GM12864 (cell line): ENCODE data around the gene EBI3.
"Not testable (repeated sequence)": the region's sequence is repeated elsewhere in the genome, so short reads cannot be mapped to it uniquely, and the experiment has no call there.

Experiments used
- DNase-seq: peaks from one replicate; pipeline ENCODE4 v3.0.0-alpha.2; 2011; ENCODE audit warnings: low read depth
- H3K4me3 ChIP-seq: 2 replicates; pipeline ENCODE4 v1.5.1; 2011; ENCODE audit warnings: mild to moderate bottlenecking, low read depth, low read length, control low read depth
- TF ChIP-seq, protein P1 (sequence below): IDR thresholded peaks from 2 replicates; pipeline ENCODE4 v1.5.1; 2011; ENCODE audit warnings: low read depth, mild to moderate bottlenecking, moderate library complexity, low read length, control low read depth, inconsistent platforms; ENCODE audit errors: missing control alignments

Gene EBI3

DNA sequence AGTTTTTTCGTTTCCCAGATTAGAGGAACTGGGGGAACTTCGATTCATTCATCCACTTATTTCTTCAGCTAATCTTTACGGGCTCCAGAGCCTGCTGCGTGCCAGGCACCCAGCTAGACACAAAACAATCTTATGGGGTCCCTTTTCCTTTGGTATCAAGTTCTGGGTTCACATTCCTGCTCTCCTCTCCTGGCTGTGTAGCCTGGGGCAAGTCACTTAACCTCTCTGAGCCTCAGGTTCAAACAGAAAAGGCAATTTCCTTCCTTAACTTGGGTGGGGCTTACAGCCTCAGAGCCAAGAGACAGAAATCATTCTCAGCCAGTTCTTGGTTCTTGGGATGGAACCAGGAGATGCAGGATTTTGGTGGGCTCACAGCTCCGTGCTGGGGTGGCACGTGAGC lies 55.7 kb downstream of the EBI3 start:
- DNase-seq: no peak
- H3K4me3 ChIP-seq: no peak overlapping the region
- TF ChIP-seq, protein P1, sequence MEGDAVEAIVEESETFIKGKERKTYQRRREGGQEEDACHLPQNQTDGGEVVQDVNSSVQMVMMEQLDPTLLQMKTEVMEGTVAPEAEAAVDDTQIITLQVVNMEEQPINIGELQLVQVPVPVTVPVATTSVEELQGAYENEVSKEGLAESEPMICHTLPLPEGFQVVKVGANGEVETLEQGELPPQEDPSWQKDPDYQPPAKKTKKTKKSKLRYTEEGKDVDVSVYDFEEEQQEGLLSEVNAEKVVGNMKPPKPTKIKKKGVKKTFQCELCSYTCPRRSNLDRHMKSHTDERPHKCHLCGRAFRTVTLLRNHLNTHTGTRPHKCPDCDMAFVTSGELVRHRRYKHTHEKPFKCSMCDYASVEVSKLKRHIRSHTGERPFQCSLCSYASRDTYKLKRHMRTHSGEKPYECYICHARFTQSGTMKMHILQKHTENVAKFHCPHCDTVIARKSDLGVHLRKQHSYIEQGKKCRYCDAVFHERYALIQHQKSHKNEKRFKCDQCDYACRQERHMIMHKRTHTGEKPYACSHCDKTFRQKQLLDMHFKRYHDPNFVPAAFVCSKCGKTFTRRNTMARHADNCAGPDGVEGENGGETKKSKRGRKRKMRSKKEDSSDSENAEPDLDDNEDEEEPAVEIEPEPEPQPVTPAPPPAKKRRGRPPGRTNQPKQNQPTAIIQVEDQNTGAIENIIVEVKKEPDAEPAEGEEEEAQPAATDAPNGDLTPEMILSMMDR: no peak

DNA sequence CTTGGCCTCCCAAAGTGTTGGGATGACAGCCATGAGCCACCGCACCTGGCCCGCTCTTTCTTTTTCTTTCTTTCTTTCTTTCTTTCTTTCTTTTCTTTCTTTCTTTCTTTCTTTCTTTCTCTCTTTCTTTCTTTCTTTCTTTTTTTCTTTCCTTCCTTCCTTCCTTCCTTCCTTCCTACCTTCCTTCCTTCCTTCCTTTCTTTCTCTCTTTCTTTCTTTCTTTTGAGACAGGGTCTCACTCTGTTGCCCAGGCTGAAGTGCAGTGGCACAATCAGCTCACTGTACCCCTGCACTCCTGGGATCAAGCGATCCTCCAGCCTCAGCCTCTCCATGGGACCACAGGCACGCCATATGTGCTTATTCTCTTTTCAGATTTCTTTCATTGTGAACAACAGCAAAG lies 56.8 kb downstream of the EBI3 start:
- DNase-seq, H3K4me3 ChIP-seq: not testable (repeated sequence)
